DOHH2 (cell line): ENCODE data around the gene FBRSL1.

Experiments
- H3F3A ChIP-seq: fragments of 200-600 bp; sonication (generic), shearing (Covaris generic); 2 replicates; pipeline ENCODE4 v1.6.0; 2016; ENCODE audit warnings: antibody characterized with exemption, mild to moderate bottlenecking; ENCODE audit not compliant: control insufficient read depth, insufficient read depth
- H3K27ac ChIP-seq: fragments of 200-600 bp; sonication (generic); 2 replicates; pipeline ENCODE4 v1.5.1; 2014; ENCODE audit warnings: low read depth, mild to moderate bottlenecking, low read length, moderate library complexity
- H3K27me3 ChIP-seq: fragments of 200-600 bp; sonication (generic); 2 replicates; pipeline ENCODE4 v1.6.1; 2014; ENCODE audit warnings: mild to moderate bottlenecking, low read length, mixed read lengths; ENCODE audit not compliant: control insufficient read depth
- H3K36me3 ChIP-seq: fragments of 200-600 bp; sonication (generic); 2 replicates; pipeline ENCODE4 v1.6.1; 2014; ENCODE audit warnings: mild to moderate bottlenecking, low read length, moderate library complexity, mixed read lengths; ENCODE audit not compliant: control insufficient read depth
- H3K4me1 ChIP-seq: fragments of 200-600 bp; sonication (generic); 2 replicates; pipeline ENCODE4 v1.6.1; 2014; ENCODE audit warnings: mild to moderate bottlenecking, low read length, mixed read lengths; ENCODE audit not compliant: control insufficient read depth
- H3K4me2 ChIP-seq: fragments of 200-600 bp; sonication (generic); 2 replicates; pipeline ENCODE4 v1.6.0; 2014; ENCODE audit warnings: mild to moderate bottlenecking, low read length, moderate library complexity
- H3K4me3 ChIP-seq: fragments of 200-600 bp; sonication (generic); 2 replicates; pipeline ENCODE4 v1.5.1; 2014; ENCODE audit warnings: mild to moderate bottlenecking, low read length, mixed read lengths
- H3K79me2 ChIP-seq: fragments of 200-600 bp; sonication (generic); 2 replicates; pipeline ENCODE4 v1.6.1; 2014; ENCODE audit warnings: mild to moderate bottlenecking, low read length, mixed read lengths; ENCODE audit not compliant: control insufficient read depth
- H3K9me2 ChIP-seq: fragments of 200-600 bp; sonication (generic); replicated peaks from 2 replicates; pipeline ENCODE4 v1.6.1; 2014; ENCODE audit warnings: mild to moderate bottlenecking, low read length, mixed read lengths; ENCODE audit not compliant: control insufficient read depth
- H3K9me3 ChIP-seq: fragments of 200-600 bp; sonication (generic); 2 replicates; pipeline ENCODE4 v1.6.1; 2014; ENCODE audit warnings: antibody characterized with exemption, low read length, mixed read lengths; ENCODE audit not compliant: control insufficient read depth, insufficient read depth
- H4K20me1 ChIP-seq: fragments of 200-600 bp; sonication (generic); 2 replicates; pipeline ENCODE4 v1.6.0; 2014; ENCODE audit warnings: low read depth, mild to moderate bottlenecking, antibody characterized with exemption, low read length, moderate library complexity; ENCODE audit not compliant: control insufficient read depth, insufficient read depth
- CTCF ChIP-seq: fragments of 200-600 bp; sonication (generic); IDR thresholded peaks from one replicate; pipeline ENCODE4 v1.5.1; 2014; ENCODE audit warnings: antibody characterized with exemption, mild to moderate bottlenecking, low read depth, low read length; ENCODE audit not compliant: poor library complexity, severe bottlenecking
- EZH2phosphoT487 ChIP-seq: fragments of 200-600 bp; sonication (generic); IDR thresholded peaks from 2 replicates; pipeline ENCODE4 v1.6.1; 2017; ENCODE audit warnings: borderline replicate concordance, mild to moderate bottlenecking, antibody characterized with exemption, low read length, moderate library complexity, mixed read lengths

The FBRSL1 gene

GRCh38 chr12:132502149-132502881 lies 12.4 kb downstream of the FBRSL1 start:
- H3K9me3 ChIP-seq, result no peaks in the 10 kb centered on the region
- H3K4me3 ChIP-seq, result no peak overlapping the region
- H3K4me2 ChIP-seq, result no peak overlapping the region
- no peaks in the 10 kb centered on the region for H3K36me3 ChIP-seq
- H3K9me2 ChIP-seq, result no peaks in the 10 kb centered on the region
- no peak for TF ChIP-seq EZH2phosphoT487
- no peak for TF ChIP-seq CTCF
- H3K79me2 ChIP-seq, result peaks cover 94% of the 10 kb centered on the region
- H3K27me3 ChIP-seq, result no peaks in the 10 kb centered on the region
- peaks cover 35% of the 10 kb centered on the region for H4K20me1 ChIP-seq
- peaks cover 31% of the 10 kb centered on the region for H3K4me1 ChIP-seq
- no peak overlapping the region for H3K27ac ChIP-seq
- no peaks in the 10 kb centered on the region for H3F3A ChIP-seq

- TF ChIP-seq CTCF (no peak), EZH2phosphoT487 (no peak)
- Histone ChIP-seq H3F3A (no peaks in the 10 kb centered on the region), H3K4me1 (peaks cover 31% of the 10 kb centered on the region), H3K9me2 (no peaks in the 10 kb centered on the region), H3K79me2 (peaks cover 94% of the 10 kb centered on the region), H3K4me2 (no peak overlapping the region), H3K27ac (no peak overlapping the region), H3K27me3 (no peaks in the 10 kb centered on the region), H3K36me3 (no peaks in the 10 kb centered on the region), H4K20me1 (peaks cover 37% of the 10 kb centered on the region), H3K4me3 (no peak overlapping the region), H3K9me3 (no peaks in the 10 kb centered on the region)
These were observed 12.9 kb downstream of the FBRSL1 start for GRCh38 chr12:132502882-132503193.

GRCh38 chr12:132503618-132504204 lies 13.8 kb downstream of the FBRSL1 start:
- Histone ChIP-seq H3K4me3 (no peak overlapping the region), H3K9me3 (no peaks in the 10 kb centered on the region), H3K27ac (no peak overlapping the region), H3K9me2 (no peaks in the 10 kb centered on the region), H3K79me2 (peaks cover 85% of the 10 kb centered on the region), H3K4me1 (peaks cover 31% of the 10 kb centered on the region), H3F3A (no peaks in the 10 kb centered on the region), H3K36me3 (peaks cover 2% of the 10 kb centered on the region; the same call in 1 of the 2 replicates), H3K27me3 (no peaks in the 10 kb centered on the region), H4K20me1 (peaks cover 37% of the 10 kb centered on the region), H3K4me2 (no peak overlapping the region)
- TF ChIP-seq CTCF, result no peak
- TF ChIP-seq EZH2phosphoT487, result no peak
